ENCODE data around the gene SCYGR7. TPM values are rescaled to one million over a fixed set of nuclear protein-coding genes. Genes with fewer than 3 reads are reported as not detected.

SCYGR7 gene, protein sequence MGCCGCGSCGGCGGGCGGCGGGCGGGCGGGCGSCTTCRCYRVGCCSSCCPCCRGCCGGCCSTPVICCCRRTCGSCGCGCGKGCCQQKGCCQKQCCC
- not detected for total RNA-seq
- not detected for polyA plus RNA-seq
- long read RNA-seq, donor 1, result 0 reads
- long read RNA-seq, donor 2, result 0 reads
- long read RNA-seq, donor 3, result 0 reads

DNA sequence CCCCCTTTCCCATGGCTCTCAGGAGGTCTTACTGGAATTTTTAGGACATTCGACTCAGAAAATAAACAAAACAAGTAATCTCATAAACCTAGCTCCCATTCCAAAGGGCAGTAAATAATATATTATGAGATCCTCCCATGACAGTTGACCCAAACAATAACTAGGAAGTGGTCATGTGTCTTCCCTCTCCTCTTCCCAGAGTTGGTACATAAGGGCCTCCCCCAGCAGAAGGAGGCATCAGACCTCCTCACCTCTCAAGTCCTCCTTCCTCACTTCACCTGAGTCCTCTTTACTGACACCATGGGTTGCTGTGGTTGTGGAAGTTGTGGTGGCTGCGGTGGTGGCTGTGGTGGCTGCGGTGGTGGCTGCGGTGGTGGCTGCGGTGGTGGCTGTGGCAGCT, at the start of gene SCYGR7:
Gene SCYGR7 (plus strand): TSS at position 301 of the 400 bp plus-strand sequence. CDS start 0 bp downstream, at position 301.
- no peaks in the 10 kb centered on the region for H3K36me3 ChIP-seq
- no peak within 1 kb of the TSS for H3K27ac ChIP-seq
- no peak within 1 kb of the TSS for H3K4me3 ChIP-seq
- WGBS, 3 donors, result 82 to 86% (median 83%) methylated on average over 3 to 5 of the region's 5 CpGs
- no peaks in the 10 kb centered on the region for H3K4me1 ChIP-seq (ENCODE audit: insufficient read depth)
- no peaks in the 10 kb centered on the region for H3K9me3 ChIP-seq
- intact Hi-C loops (cut with DNase I), result no loop called here
- H3K27me3 ChIP-seq, result no peaks in the 10 kb centered on the region
- DNase-seq, result no peak
- no peak for TF ChIP-seq EP300 (IDR thresholded peaks at IDR 0.05)
- TF ChIP-seq POLR2A (IDR thresholded peaks at IDR 0.05), result no peak
- TF ChIP-seq, protein P1, sequence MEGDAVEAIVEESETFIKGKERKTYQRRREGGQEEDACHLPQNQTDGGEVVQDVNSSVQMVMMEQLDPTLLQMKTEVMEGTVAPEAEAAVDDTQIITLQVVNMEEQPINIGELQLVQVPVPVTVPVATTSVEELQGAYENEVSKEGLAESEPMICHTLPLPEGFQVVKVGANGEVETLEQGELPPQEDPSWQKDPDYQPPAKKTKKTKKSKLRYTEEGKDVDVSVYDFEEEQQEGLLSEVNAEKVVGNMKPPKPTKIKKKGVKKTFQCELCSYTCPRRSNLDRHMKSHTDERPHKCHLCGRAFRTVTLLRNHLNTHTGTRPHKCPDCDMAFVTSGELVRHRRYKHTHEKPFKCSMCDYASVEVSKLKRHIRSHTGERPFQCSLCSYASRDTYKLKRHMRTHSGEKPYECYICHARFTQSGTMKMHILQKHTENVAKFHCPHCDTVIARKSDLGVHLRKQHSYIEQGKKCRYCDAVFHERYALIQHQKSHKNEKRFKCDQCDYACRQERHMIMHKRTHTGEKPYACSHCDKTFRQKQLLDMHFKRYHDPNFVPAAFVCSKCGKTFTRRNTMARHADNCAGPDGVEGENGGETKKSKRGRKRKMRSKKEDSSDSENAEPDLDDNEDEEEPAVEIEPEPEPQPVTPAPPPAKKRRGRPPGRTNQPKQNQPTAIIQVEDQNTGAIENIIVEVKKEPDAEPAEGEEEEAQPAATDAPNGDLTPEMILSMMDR (IDR thresholded peaks at IDR 0.05), result no peak

DNA sequence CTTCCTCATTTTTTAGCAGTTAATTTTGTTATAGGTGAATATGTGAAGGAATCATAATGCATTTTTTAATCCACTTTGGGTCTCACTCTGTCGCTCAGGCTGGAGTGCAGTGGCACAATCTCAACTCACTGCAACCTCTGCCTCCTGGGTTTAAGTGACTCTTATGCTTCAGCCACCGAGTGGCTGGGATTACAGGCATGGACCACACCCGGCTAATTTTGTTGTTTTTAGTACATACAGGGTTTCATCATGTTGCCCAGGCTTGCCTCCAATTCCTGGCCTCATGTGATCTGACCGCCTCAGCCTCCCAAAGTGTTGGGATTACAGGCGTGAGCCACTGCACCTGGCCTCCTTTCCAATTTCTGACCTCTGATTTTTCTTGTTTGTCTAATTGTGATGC, 43.9 kb upstream of the SCYGR7 start:
- no peaks in the 10 kb centered on the region for H3K9me3 ChIP-seq
- H3K27ac ChIP-seq, result no peak overlapping the region
- no peaks in the 10 kb centered on the region for H3K27me3 ChIP-seq
- H3K36me3 ChIP-seq, result no peaks in the 10 kb centered on the region
- intact Hi-C loops (cut with DNase I), result no loop called here
- DNase-seq, result no peak
- H3K4me1 ChIP-seq (ENCODE audit: insufficient read depth), result no peaks in the 10 kb centered on the region
- TF ChIP-seq EP300 (IDR thresholded peaks at IDR 0.05), result no peak
- TF ChIP-seq, protein P1 (IDR thresholded peaks at IDR 0.05), result no peak
- no peak for TF ChIP-seq POLR2A (IDR thresholded peaks at IDR 0.05)
- no peak overlapping the region for H3K4me3 ChIP-seq
- WGBS, 3 donors, result 85 to 88% (median 87%) methylated on average over 5 of the region's 5 CpGs

- intact Hi-C loops (cut with DNase I), result no loop called here
- TF ChIP-seq POLR2A (IDR thresholded peaks at IDR 0.05), result no peak
- TF ChIP-seq EP300 (IDR thresholded peaks at IDR 0.05), result no peak
- H3K36me3 ChIP-seq, result no peaks in the 10 kb centered on the region
- no peaks in the 10 kb centered on the region for H3K27me3 ChIP-seq
- no peaks in the 10 kb centered on the region for H3K9me3 ChIP-seq
- no peak overlapping the region for H3K4me3 ChIP-seq
- WGBS, 3 donors, result 87 to 95% (median 89%) methylated on average over 3 of the region's 3 CpGs
- H3K27ac ChIP-seq, result no peak overlapping the region
- H3K4me1 ChIP-seq (ENCODE audit: insufficient read depth), result no peaks in the 10 kb centered on the region
- DNase-seq, result no peak
Measured at GRCh38 chr2:227687189-227687588, 40.9 kb upstream of the SCYGR7 start.

DNA sequence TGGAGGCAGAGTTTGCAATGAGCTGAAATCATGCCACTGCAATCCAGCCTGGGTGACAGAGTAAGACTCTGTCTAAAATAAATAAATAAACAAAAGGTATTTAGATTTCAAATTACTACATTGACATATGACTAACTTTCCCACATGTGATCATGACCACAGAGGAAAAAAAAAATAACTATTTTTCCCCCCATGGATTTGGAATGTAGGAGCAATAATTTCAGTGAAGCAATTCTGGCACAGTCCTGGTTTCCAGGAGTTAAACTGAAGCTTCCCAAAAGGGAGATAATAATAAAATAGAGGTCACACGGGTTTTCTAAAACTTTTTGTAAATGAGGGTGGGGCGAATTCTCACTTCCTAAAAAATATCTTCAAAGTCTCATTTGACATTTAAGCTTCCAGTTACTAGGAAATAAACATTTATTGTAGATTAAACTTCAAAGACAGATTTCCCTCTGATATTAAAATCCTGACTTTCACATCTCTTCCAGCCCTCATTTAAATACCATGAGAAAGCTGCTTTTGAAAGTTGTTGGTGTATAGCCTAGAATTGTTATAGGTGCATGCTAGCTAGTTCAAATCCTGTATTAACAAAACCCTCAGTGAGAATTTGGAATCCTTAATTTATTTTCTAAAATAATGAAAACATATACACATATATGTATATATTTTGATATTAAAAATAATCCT, 31.0 kb upstream of the SCYGR7 start:
- Histone ChIP-seq H3K4me1 (ENCODE audit: insufficient read depth) (no peaks in the 10 kb centered on the region), H3K4me3 (no peak overlapping the region), H3K27me3 (no peaks in the 10 kb centered on the region), H3K36me3 (no peaks in the 10 kb centered on the region), H3K27ac (no peak overlapping the region), H3K9me3 (peaks cover 0 to 1% of the 10 kb centered on the region in 2 donors)
- no peak for DNase-seq
- 43 to 63% (median 48%) methylated on average over 2 of the region's 2 CpGs for WGBS, 3 donors
- TF ChIP-seq, protein P1 (IDR thresholded peaks at IDR 0.05), result no peak
- no peak for TF ChIP-seq EP300 (IDR thresholded peaks at IDR 0.05)
- TF ChIP-seq POLR2A (IDR thresholded peaks at IDR 0.05), result no peak
- intact Hi-C loops (cut with DNase I), result no loop called here

- Histone ChIP-seq H3K36me3 (no peaks in the 10 kb centered on the region), H3K4me3 (no peak overlapping the region), H3K9me3 (peaks cover 0 to 3% of the 10 kb centered on the region in 2 donors), H3K27ac (no peak overlapping the region), H3K27me3 (no peaks in the 10 kb centered on the region), H3K4me1 (ENCODE audit: insufficient read depth) (no peaks in the 10 kb centered on the region)
- DNase-seq, result no peak
- WGBS, 3 donors, result 78 to 86% (median 82%) methylated on average over 3 of the region's 3 CpGs
- TF ChIP-seq EP300 (IDR thresholded peaks at IDR 0.05) (no peak), POLR2A (IDR thresholded peaks at IDR 0.05) (no peak)
- TF ChIP-seq, protein P1 (IDR thresholded peaks at IDR 0.05), result no peak
- intact Hi-C loops (cut with DNase I), result no loop called here
Measured at GRCh38 chr2:227701556-227701955, 26.6 kb upstream of the SCYGR7 start.
